ENCODE measurements around the gene IRAK1BP1.
"Not testable (repeated sequence)": the region's sequence is repeated elsewhere in the genome, so short reads cannot be mapped to it uniquely, and the experiment has no call there.

The IRAK1BP1 gene

DNA sequence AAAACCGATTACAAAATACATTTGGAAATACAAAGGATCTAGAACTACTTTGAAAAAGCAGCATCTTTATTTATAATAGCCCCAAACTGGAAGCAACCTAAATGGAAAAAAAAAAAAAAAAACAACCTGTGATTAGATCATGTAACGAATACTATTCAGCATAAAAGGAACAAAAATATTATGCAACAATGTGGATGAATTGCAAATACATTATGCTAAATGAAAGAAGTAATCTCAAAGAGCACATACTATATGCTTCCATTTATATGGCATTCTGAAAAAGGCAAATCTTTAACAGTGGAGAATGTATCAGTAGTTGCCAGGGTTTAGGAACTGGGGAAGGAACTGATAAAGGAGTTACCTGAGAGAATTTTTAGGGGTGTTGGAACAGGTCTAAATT lies 28.9 kb downstream of the IRAK1BP1 start:
- no peak for DNase-seq

DNA sequence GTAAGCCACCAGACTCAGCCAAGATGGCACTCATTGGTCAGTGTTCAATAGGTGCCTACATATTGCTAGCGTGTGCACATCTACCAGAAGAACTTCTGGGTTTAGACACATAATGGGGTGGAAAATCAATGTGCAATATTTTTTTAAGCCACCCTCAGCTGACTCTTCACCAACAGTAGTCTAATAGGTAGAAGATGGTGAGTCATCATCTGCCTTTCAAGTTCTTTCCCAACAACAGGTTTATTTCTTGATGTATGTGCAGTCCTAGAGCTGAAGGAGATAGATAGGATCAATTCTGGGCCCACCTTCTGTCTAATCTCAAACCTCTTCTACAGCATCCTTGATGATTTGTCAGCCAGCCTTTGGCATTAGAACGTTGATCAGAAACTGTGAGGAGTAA lies 41.3 kb downstream of the IRAK1BP1 start:
- no peak for DNase-seq

DNA sequence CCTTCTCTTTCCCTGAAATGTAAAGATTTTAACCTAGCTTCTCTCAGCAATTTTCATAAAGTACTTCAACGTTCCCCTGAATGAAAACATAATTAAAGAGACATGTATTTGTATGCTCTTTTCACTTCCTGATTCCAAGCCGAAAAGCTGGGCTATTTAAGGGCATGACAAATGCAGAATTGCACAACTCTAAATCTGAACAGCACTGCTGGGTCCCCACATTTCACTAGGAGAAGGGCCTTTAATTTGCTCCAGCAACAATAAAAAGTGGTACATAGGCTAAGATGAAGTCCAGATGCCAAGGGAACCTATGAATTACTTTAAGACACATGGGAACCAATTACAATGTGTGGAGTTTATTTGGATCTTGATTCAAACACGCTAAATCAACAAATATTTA lies 42.0 kb downstream of the IRAK1BP1 start:
- no peak for DNase-seq

DNA sequence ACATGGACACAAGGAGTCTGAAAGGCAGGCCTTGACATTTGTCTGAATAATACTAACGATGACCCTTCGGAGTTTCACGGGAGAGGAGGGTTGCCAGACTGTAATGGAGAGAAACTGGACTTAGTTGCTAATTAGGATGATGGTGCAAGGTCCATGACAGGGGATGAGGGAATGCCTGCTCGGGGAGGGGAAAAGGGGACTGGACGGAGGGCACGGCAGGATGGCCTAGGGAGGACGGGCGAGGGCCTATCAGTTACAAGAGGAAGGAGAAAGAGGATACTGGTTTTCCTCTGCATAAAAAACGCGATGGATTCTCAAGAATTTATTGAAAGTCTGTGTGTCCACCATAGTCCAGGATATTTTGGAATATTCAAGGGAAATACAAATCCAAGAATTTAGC lies 42.7 kb downstream of the IRAK1BP1 start:
- no peak for DNase-seq

DNA sequence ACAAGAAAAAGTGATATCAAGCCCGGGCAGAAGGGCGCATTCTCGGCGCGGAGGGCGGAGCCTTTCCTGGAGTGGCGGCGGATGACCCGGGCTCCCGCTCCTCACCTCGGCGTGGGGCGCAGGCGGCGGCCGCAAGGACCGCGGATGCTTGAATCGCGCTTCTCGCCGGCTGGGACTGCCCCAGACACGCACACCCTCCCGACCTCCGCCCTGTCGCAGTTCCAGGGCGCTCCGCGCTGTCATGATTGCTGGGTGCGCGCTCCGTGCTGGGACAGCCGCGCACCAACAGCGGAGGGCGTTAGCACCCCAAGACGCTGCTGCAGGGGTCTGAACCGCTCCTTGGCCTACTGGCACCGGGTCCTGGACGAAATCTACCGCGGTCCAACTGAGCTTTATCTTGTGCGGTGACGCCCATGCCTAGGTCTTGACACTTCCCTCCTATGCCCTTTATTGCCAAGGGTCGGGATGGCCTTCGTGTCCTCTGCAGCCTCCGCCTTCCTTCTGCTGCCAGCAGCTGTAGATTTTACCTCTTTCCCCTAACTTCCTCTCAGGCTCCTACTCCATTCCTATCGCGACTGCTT lies 43.3 kb downstream of the IRAK1BP1 start:
- DNase-seq, result no peak

DNA sequence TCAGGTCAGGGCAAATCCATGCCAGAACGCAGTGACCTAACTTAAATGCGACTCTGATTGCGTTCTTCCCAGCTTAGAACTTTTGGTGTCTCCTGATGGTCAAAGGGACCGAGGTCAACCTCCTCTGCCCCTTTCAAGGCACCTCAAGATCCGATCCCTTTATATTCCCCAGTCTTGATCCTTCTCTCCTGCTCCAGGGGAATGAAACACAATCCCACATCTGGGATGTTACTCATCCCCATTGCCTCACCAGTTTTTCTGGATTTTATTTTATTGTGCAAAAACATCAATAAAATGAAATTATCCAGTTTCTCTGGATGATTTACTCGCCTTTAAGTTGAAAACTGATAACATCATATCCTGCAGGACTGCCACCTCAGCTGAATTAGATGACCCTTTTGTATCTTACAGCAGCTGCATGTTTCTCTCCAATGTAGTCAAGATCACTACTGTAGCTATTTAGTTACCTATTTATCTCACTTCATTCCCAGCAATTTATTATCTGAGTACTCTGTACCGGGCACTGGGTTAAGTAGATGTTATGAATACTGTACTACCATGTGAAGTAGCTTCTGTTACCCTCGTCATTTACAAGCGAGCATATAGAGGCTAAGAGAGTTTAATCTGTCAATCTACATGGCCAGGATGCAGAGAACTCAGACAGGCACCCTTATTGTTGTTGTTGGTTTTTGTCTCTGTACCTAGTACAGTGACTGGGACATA lies 44.0 kb downstream of the IRAK1BP1 start:
- DNase-seq, result no peak

DNA sequence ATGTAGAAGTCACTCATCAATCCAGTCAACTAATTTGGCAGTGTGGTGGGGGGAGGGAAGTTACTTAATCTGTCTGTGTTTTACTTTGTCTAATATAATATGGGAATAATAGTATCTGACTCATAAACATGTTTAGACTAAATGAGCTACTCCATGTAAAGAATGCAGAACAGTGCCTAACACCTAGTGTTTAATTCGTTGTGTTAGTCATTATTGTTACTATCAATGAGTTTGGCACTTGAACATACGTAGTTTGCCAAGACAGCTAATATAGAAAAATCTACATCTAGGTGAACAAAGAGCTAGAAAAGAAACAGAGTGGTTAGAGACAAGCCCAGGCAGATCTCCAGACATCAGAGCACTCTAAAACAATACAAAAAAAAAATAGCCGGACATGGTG lies 49.1 kb downstream of the IRAK1BP1 start:
- DNase-seq, result no peak

DNA sequence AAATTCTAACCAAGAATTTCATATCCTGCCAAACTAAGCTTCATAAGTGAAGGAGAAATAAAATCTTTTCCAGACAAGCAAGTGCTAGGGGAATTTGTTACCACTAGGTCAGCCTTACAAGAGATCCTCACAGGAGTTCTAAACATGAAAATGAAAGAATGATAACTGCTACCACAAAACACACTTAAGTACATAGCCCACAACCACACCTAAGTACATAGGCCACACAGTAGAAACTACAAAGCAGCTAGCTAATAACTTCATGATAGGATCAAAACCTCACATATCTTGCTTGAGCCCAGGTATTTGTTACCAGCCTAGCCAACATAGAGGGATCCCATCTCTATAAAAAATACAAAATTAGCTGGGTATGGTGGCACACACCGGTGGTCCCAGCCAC lies 50.4 kb downstream of the IRAK1BP1 start:
- no peak for DNase-seq

DNA sequence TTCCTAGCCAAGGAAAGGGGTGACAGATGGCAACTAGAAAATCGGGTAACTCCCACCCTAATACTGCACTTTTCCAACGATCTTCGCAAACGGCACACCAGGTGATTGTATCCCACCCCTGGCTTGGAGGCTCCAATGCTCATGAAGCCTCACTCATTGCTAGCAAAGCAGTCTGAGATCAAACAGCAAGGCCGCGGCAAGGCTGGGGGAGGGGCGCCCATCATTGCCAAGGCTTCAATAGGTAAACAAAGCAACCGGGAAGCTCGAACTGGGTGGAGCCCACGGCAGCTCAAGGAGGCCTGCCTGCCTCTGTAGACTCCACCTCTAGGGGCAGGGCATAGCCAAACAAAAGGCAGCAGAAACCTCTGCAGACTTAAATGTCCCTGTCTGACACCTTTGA lies 53.8 kb downstream of the IRAK1BP1 start:
- DNase-seq, result not testable (repeated sequence)

DNA sequence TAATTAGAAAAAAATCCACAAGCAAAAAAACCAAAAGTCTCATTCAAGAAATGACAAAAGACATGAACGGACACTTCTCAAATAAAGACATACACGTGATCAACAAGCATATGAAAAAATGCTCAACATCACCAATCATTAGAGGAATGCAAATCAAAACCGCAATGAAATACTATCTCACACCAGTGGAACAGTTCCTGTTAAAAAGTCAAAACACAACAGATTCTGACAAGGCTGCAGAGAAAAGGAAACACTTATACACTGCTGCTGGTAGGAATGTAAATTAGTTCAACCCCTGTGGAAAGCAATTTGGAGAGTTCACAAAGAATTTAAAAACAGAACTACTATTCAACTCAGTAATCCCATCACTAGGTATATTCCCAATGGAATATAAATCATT lies 58.0 kb downstream of the IRAK1BP1 start:
- DNase-seq, result no peak

DNA sequence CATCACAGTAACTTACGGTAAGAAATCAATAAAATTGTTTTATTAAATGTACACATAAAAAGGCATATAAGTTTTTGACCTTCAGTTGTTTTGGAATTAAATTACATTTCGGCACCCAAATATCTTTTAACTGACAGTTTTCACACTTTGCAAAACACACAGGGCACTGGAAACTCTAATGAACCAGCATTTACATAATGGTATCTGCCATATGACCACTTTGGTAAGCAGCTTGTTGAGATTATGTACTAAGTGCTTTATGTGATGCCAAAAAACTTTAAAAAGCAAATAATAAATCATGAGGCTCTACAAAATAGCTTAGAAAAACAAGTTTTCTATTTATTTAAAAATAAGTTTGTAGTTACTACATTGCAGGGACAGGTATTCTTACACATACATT lies 68.2 kb downstream of the IRAK1BP1 start:
- no peak for DNase-seq

DNA sequence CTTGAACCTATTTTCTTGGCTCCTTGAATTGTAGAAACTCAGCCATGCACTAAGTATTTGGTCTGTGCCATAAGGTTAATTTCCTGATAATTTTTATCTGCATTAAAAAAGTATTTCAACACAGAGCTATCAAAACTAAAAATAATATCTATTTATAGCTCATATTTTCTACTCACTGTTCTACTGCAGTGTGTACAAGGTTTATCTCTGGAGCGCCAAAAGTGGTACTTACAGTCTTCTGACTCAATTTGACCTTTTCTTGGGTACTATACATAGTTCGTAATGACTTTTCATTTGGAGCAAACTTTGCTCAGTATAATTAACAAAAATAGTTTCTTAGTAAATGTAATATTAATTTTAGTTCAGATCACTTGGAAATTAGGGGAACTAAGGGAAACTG lies 69.2 kb downstream of the IRAK1BP1 start:
- no peak for DNase-seq

DNA sequence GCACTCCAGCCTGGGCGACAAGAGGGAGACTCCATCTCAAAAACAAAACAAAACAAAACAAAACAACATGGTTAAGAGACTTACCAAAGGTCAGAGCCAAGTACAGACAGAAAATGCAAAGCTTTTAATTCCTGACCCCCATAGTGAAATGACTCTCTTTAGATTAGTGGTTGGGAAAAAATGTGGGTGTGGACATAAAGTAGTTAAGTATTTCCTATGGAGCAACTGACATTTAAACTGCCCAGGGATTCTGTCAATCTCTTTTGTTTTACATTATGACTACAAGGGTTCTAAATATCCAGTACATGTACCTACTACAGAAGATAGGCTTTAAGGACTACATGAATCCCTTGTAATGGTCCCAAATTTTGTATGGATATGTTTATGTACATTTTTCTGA lies 75.1 kb downstream of the IRAK1BP1 start:
- no peak for DNase-seq

DNA sequence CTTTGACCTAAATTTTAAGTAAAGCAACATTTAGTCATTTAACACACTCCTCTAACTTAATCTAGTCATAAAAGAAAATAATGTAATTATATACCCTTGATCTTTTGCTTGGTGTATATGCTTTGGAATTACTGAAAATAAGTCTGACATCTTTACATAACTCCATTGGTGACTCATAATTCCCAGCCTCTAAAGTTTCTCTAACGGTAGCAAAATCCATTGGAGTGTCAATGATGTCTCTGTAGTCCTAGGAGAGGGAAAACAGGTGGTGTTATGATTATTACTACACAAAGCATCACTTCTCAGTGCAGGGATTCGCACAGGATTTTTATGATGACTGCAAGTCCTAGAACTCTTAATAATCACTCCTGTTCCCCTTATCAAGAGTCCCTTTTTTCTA lies 80.2 kb downstream of the IRAK1BP1 start:
- no peak for DNase-seq

DNA sequence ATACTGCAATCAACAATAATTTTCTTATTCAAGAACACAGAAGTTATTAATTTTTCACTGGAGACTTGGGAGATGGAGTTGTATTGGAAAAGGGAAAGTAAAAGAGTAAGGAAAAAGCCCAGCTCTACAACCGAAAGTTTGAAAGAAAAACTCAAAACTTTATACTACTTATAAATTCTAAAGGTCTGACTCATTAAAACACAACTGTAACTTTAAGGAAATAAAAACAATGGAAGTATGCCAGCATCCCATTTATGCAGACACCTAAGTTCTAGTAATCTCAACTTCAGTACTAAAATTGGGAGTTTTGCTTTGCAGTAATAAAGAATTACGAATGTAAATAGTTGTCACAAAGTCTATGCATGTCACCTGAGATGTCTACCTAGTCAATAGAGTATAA lies 80.6 kb downstream of the IRAK1BP1 start:
- DNase-seq, result no peak

DNA sequence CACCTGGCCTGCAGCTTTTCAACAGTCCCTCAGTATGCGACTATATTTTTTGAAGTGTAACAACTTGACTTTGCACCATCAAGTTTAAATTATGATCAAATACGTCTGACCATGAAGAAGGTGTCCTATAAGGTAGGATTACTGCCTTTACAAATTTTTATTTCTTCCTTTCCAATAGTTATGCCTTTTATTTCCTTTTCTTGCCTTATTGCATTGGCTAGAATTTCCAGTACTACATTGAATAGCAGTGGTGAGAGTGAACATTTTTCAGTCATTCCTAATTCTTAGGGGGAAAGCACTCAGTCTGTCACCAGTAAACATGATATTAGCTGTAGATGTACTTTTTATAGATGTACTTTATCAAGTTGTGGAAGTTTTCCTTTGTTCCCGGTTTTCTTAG lies 81.4 kb downstream of the IRAK1BP1 start:
- DNase-seq, result no peak

DNA sequence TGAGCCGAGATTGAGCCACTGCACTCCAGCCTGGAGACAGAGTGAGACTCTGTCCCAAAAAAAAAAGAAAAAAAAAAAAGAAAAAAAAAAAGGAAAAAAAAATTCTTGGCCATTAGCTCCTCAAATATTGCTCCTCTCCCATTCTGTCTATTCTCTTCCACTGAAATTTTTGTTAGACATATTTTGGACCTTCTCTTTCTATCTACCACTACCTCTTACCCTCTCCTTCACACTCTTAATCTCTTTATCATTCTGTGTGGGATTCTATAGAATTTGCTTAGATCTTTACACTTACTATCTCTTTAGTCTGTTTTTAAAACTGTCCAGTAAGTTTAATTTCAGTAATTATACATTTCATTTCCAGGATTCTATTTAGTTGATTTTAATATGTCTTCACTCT lies 85.0 kb downstream of the IRAK1BP1 start:
- DNase-seq, result no peak
